NCI-H2029 (cell line): ENCODE measurements around the gene ATL2.
"Not testable (repeated sequence)": the region's sequence is repeated elsewhere in the genome, so short reads cannot be mapped to it uniquely, and the experiment has no call there.

Experiments
- DNase-seq: peaks from one replicate; lab custom pipeline; 2025; lab: John Stamatoyannopoulos, UW

Gene ATL2

GRCh38 chr2:38327580-38327979, 49.5 kb downstream of the ATL2 start:
- no peak for DNase-seq

DNA sequence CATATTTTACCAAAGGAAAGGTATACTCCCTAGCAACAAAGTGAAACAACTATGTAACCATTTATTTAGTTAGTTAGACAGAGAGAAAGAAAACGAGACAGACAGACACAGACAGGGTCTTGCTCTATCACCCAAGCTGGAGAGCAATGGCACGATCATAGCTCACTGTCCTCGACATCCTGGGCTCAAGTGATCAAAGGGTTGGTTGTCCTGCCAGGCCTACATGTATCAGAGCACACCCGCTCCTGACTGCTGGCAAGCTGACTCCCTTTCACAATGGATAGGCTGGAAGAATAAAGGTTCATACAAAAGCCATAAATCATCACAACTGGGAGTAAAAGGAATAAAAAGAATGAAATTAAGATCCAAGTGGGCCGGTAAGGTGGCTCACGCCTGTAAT, 53.5 kb downstream of the ATL2 start:
- DNase-seq = no peak

- no peak for DNase-seq
These were observed 54.7 kb downstream of the ATL2 start for GRCh38 chr2:38322224-38322914.

DNA sequence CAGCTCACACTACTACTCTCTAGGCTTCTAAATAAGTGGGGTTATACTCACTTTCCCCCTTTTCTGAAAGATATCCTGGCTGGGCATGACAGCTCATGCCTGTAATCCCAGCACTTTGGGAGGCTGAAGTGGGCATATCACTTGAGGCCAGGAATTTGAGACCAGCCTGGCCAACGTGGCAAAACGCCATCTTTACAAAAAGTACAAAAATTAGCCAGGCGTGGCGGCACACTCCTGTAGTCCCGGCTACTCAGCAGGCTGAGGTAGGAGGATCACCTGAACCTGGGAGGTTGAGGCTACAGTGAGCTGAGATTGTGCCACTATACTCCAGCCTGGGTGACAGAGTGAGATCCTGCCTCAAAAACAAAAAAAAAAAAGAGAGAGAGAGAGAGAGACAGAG, 57.8 kb downstream of the ATL2 start:
- not testable (repeated sequence) for DNase-seq

- peak; percentile 18 for DNase-seq
These were observed 59.3 kb downstream of the ATL2 start for GRCh38 chr2:38317725-38318124.

DNA sequence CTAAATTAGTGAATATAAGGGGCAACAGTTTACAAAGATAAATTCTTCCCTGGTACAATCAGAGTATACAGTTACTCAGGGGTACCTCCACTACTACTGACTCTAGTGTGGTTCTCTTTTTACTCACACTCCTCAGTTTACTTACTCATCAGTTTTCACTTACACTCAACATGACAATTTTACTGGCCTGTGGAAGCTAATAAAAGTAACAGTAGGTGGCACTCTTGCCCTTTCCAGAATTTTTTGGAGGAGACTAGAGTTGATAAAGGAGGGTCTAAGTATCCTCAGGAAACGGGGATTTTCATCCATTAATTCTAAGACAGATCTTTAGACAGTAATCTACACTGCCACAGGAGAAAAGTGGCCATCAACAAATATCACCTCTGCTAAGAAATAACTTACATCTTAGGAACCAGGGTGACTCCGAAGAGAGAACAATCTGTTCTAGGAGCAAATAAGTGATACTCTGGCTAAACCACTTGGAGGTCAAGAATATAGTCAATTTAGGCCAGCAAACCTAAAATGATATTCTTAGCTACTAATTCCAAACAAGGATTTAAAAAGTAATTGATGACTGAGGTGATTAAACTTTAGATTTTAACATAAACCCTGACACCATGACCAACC, 61.3 kb downstream of the ATL2 start:
- peak; percentile 5 for DNase-seq

GRCh38 chr2:38308821-38309220, 68.3 kb downstream of the ATL2 start:
- DNase-seq = no peak

DNA sequence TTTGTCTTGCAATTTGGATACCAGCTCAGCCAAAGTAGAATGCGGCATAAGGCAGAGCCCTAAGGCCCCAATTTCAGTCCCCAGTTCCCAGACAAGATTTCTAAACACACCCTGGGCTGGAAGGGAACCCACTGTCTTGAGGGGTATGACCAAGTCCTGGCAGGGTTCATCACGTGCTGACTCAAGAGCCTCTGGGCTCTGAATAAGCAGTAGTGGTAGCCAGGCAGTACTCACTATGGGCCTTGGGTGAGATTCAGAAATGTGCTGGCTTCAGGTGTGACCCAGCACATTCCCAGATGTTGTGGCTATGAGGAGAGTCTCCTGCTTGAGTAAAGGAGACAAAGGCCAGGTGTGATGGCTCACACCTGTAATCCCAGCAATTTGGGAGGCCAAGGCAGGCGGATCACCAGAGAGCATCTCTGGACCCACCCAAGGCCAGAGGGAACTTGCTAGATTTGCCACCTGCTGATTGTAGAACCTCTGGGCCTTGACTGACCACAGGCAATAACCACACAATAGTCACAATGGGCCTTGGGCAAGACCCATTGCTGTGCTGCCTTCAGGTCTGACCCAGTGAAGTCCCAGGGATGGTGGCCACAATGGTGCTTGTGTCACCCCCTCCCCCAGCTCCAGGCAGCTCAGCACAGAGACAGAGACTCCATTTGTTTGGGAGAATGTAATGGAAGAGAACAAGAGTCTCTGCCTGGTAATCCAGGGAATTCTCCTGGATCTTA, 74.9 kb downstream of the ATL2 start:
- DNase-seq = no peak

DNA sequence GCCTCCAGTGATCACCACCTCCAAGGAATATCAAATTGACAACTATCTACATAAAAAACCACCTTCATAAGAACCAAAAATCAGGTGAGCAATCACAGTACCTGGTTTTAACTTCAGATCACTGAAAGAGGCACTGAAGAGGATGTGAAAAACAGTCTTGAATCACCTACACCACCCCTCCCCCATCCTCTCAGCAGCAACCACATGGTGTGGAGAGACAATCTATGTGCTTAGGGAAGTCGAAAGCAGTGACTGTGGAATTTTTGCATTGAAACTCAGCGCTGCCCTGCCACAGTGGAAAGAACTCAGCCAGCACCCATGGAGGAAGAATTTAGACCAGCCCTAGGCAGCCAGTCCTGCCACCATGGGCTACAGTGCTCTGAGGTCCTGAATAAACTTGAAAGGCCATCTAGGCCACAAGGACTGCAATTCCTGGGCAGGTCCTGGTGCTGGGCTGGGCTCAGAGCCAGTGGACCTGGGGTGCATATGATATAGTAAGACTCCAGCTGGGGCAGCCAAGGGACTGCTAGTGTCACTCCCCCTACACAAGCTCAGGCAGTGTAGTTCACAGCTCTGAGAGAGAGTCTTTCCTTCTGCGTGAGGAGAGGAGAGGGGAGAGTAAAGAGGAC, 75.6 kb downstream of the ATL2 start:
- no peak for DNase-seq

DNA sequence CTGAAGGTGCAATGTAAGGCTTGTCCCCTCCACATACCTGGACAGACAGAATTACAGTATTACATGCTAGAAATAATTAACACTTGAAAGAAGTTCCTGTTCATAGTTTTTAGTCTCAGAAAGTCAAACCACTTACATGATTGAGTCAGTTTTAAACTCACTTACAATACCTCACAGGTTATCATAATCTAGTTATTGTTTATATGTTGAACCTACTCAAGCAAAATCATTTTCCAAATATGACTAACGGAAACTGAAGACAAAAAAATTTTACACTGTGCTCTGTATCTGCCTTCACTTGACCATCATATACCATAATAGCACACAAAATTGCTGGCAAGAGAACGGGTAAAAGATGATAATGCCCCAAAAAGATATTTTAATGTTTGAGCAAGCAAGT, 78.5 kb downstream of the ATL2 start:
- DNase-seq = no peak

- DNase-seq = no peak
These were observed 80.8 kb downstream of the ATL2 start for GRCh38 chr2:38296197-38296780.

DNA sequence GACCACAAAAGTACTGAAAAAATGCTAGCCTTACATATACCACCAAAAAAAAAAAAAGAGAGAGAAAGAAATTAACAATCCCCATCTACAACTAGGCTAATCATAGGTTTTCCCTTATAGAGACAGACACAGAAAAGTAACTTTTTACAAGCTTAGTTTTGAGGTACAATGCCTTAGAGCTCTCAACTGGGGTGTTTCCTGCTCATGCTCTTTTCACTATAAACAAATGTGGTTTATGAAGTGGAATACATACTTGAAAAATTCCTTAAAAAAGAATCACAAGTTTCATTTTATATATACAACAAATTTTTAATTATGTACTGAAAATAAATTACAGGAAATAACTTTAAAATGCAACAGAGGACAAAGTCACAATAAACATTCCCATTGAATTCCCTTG, 82.5 kb downstream of the ATL2 start:
- DNase-seq = no peak

GRCh38 chr2:38293152-38293865, 83.8 kb downstream of the ATL2 start:
- DNase-seq = no peak

GRCh38 chr2:38290332-38290731, 86.7 kb downstream of the ATL2 start:
- no peak for DNase-seq

- DNase-seq = no peak
These were observed 92.1 kb downstream of the ATL2 start for GRCh38 chr2:38284971-38285370.

- no peak for DNase-seq
These were observed 95.9 kb downstream of the ATL2 start for GRCh38 chr2:38281095-38281742.

DNA sequence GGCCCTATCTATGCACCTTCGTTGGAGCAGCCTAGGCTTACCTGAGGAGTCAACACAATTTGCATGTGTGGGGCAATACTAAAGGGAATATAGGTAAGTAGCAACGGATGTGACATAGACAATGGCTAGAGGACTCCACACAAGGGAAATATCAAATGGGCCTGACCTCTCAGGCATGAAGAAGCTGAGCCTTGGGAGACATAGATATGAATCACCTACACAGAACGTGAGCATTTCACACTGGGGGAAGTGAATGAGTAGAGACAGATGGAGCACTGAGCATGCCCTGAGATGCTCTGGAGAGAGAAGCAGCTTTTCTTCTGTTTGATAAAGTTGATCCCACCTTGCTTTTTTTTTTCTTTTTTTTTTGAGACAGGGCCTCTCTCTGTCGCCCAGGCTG, 97.9 kb downstream of the ATL2 start:
- DNase-seq = no peak

GRCh38 chr2:38278117-38278438, 99.0 kb downstream of the ATL2 start:
- not testable (repeated sequence) for DNase-seq

DNA sequence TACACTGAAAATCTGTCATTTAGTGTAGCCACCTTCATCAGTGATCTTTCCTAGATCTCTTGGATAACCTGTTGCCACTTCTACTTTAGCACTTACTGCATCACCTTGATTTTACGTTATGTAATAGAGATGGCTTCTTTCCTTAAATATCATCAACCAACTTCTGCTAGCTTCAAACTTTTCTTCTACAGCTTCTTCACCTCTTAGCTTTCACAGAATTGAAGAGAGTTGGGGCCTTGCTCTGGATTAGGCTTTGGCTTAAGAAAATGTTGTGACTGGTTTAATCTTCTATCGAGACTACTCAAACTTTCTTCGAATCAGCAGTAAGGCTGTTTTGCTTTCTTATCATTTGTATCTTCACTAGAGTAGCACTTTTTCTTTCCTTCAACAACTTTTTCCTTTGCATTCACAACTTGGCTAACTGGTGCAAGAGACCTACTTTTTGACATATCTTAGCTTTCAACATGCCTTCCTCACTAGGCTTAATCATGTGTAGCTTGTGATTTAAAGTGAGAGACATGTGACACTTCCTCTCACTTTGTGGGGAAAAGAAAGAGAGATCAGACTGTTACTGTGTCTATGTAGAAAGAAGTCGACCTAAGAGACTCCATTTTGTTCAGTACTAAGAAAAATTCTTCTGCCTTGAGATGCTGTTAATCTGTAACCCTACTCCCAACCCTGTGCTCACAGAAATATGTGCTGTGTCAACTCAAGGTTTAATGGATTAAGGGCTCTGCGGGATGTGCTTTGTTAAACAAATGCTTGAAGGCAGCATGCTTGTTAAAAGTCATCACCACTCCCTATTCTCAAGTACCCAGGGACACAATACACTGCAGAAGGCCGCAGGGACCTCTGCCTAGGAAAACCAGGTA, 99.6 kb downstream of the ATL2 start:
- DNase-seq = no peak
